HG02840 (cell line): ENCODE data around the gene OR4P4.

ENCODE experiments used
- ATAC-seq: cut with Tn5 transposase; IDR thresholded peaks from one replicate; pipeline ENCODE4 v1.9.1; 2021; ENCODE audit warnings: mild to moderate bottlenecking, moderate library complexity, moderate number of reproducible peaks; ENCODE audit not compliant: unreplicated experiment, low FRiP score

Gene OR4P4

GRCh38 chr11:55634813-55635212 lies at the start of gene OR4P4:
OR4P4 (plus strand) TSS chr11:55635113.
- ATAC-seq, result no peak

GRCh38 chr11:55607545-55607944 lies 27.4 kb upstream of the OR4P4 start, which contains the start of gene OR4C11:
OR4C11 (minus strand) TSS chr11:55607645; CDS start chr11:55604373, 3,272 bp downstream.
- ATAC-seq, result no peak

- ATAC-seq, result no peak
These were observed 10.4 kb upstream of the OR4P4 start for GRCh38 chr11:55624531-55624930.

- ATAC-seq, result no peak
These were observed 13.1 kb downstream of the OR4P4 start, which contains the start of gene OR4S2 for GRCh38 chr11:55648027-55648426. OR4S2 (plus strand) TSS chr11:55648327; CDS start chr11:55650904, 2,577 bp downstream.

- no peak for ATAC-seq
These were observed 17.6 kb downstream of the OR4P4 start for GRCh38 chr11:55652560-55652959.

- ATAC-seq, result no peak
These were observed 20.2 kb downstream of the OR4P4 start for GRCh38 chr11:55655096-55655495.

- peak; percentile 94 for ATAC-seq
These were observed 23.2 kb downstream of the OR4P4 start for GRCh38 chr11:55658031-55658573.

- ATAC-seq, result peak; percentile 40
These were observed 23.7 kb downstream of the OR4P4 start for GRCh38 chr11:55658608-55659007.

- ATAC-seq, result no peak
These were observed 27.0 kb downstream of the OR4P4 start, which contains the start of gene OR4C6 for GRCh38 chr11:55661901-55662300. OR4C6 (plus strand) TSS chr11:55662201; CDS start chr11:55665167, 2,966 bp downstream.

GRCh38 chr11:55669376-55669775 lies 34.5 kb downstream of the OR4P4 start:
- no peak for ATAC-seq

GRCh38 chr11:55673860-55674259 lies 38.9 kb downstream of the OR4P4 start:
- no peak for ATAC-seq
